KOPT-K1 (cell line): ENCODE results near the gene BCR.

ENCODE experiments used
- H3K27ac ChIP-seq: fragments of 200-600 bp; sonication (generic); 2 replicates; pipeline ENCODE4 v1.5.1; 2016; ENCODE audit warnings: antibody characterized with exemption, mild to moderate bottlenecking, low read depth, low read length; ENCODE audit not compliant: poor library complexity, severe bottlenecking
- H3K36me3 ChIP-seq: fragments of 200-600 bp; sonication (generic); 2 replicates; pipeline ENCODE4 v1.5.1; 2017; ENCODE audit warnings: antibody characterized with exemption, mild to moderate bottlenecking, low read length, moderate library complexity; ENCODE audit not compliant: insufficient read depth
- H3K9me3 ChIP-seq: fragments of 200-600 bp; sonication (generic); 2 replicates; pipeline ENCODE4 v1.5.1; 2017; ENCODE audit warnings: antibody characterized with exemption, low read length, mild to moderate bottlenecking; ENCODE audit not compliant: insufficient read depth, poor library complexity, severe bottlenecking

Gene BCR

DNA sequence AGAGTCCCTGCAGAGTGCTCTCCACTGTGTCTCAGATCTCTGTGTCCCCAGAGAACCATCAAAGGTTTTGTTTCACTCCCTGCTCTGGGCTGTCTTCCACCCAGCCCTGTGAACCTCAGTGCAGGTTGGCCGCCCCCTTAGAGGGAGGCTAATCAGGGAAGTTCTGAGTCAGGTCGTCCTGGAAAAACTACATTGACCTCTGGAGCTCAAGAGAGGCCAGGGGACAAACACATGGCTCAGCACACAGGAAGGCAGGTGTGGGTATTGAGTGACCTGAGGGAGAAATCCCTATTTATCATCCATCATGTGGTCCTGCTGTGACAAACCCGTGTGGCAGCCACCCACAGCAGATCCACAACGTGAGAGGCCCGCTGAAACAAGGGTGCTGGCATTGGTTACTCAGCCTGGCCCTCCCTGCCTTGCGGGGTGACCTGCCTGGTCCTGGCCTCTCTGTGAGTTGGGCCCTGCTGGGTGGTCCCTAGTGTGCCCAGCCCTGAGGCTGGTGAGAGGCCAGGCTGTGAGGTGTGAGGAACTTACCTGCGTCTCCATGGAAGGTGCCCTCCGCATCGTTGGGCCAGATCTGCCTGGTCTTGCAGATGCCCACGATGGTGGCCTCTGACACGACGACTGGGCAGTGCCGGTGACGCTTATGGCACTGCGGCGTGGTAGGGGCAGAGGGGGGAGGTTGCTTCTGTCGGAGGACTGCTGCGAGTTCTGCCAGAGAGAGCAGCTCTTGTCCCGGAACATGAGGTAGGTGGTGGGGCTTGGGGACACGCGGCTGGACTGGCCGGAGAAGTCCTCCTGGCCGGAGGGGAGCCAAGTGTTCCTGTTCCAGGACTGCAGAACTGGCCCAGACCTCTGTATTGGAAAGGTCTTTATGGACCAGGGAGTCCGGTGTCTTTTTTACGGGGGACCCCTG, 669 bp upstream of the BCR start:
- Histone ChIP-seq H3K36me3 (peaks cover 4% of the 10 kb centered on the region), H3K9me3 (peaks cover 21% of the 10 kb centered on the region), H3K27ac (peak overlapping the region; percentile 5)

DNA sequence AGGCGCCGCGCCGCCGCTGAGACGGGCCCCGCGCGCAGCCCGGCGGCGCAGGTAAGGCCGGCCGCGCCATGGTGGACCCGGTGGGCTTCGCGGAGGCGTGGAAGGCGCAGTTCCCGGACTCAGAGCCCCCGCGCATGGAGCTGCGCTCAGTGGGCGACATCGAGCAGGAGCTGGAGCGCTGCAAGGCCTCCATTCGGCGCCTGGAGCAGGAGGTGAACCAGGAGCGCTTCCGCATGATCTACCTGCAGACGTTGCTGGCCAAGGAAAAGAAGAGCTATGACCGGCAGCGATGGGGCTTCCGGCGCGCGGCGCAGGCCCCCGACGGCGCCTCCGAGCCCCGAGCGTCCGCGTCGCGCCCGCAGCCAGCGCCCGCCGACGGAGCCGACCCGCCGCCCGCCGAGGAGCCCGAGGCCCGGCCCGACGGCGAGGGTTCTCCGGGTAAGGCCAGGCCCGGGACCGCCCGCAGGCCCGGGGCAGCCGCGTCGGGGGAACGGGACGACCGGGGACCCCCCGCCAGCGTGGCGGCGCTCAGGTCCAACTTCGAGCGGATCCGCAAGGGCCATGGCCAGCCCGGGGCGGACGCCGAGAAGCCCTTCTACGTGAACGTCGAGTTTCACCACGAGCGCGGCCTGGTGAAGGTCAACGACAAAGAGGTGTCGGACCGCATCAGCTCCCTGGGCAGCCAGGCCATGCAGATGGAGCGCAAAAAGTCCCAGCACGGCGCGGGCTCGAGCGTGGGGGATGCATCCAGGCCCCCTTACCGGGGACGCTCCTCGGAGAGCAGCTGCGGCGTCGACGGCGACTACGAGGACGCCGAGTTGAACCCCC, 798 bp downstream of the BCR start:
- H3K9me3 ChIP-seq = peaks cover 11% of the 10 kb centered on the region
- H3K36me3 ChIP-seq = peaks cover 8% of the 10 kb centered on the region
- peak overlapping the region; percentile 62 for H3K27ac ChIP-seq

DNA sequence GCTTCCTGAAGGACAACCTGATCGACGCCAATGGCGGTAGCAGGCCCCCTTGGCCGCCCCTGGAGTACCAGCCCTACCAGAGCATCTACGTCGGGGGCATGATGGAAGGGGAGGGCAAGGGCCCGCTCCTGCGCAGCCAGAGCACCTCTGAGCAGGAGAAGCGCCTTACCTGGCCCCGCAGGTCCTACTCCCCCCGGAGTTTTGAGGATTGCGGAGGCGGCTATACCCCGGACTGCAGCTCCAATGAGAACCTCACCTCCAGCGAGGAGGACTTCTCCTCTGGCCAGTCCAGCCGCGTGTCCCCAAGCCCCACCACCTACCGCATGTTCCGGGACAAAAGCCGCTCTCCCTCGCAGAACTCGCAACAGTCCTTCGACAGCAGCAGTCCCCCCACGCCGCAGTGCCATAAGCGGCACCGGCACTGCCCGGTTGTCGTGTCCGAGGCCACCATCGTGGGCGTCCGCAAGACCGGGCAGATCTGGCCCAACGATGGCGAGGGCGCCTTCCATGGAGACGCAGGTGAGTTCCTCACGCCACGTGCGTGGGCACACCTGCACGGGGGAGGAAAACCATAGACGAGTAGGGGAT, 1.5 kb downstream of the BCR start:
- peak overlapping the region; percentile 62 for H3K27ac ChIP-seq
- peaks cover 8% of the 10 kb centered on the region for H3K36me3 ChIP-seq
- peaks cover 4% of the 10 kb centered on the region for H3K9me3 ChIP-seq

DNA sequence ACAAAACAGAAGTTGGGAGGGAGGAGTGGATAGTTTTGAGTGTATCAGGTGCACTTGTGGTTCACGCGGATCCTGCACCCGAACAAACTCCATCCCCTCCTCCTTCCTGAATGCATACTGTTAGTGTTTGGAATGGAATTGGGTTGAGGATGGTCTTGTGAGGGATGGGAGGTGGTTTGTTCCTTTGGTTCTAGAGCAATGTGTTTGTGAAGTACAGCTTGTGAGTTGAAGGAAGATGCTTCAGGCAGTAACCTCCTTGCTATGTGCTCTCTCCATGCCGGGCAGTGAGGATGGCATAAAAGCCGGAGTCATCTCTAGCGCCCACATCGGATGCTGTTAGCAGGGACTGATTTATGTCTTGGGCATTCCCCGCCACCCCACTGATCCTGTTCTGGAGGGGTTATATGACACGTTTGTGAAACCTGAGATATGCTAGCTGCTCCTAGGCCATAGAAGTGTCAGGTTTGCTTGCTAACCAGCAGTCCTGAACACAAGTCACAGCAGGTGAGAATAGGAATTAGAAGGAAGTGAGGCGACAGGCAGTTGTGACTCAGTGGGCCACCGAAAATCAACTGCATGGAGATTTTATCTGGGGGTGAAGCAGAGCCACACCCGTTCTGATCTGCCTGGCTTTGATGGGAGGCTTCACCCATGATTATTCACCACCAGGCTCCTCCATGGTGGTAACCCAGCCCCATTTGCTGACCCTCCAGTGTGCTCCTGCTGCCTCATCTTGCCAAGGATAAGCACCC, 2.2 kb downstream of the BCR start:
- Histone ChIP-seq H3K36me3 (peaks cover 10% of the 10 kb centered on the region), H3K9me3 (no peaks in the 10 kb centered on the region), H3K27ac (peak overlapping the region; percentile 62)

DNA sequence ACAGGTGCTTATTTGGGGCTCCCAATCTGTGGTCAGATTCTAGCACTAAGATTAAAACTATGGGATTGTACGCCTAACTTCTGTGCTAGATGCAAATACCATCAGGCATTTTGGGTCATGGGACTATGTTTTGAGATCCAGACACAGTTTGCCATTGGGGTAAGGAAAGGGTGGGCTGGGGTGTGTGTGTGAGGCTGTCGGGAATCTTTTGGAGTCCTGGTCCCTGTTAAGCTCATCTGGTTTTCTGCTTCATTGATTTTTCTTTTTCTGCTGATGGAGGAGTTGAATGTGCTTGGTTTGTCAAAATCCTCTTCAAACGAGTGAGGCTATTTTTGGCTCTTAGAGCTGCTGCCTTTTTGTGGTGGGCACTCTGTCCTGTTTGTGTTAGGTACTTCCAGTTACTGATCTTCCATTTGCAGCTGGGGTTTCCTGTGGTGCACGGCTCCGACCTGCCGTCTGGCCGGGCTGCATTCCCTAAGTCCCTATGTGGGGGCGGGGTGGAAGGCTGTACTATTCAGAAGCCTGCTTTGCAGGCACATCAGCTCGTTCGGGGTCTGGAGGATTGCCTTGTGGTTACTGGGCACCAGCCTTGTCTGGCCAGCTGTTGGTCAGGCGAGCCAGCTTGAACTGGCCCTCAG, 2.9 kb downstream of the BCR start:
- no peaks in the 10 kb centered on the region for H3K9me3 ChIP-seq
- peak overlapping the region; percentile 62 for H3K27ac ChIP-seq
- H3K36me3 ChIP-seq = peaks cover 17% of the 10 kb centered on the region

DNA sequence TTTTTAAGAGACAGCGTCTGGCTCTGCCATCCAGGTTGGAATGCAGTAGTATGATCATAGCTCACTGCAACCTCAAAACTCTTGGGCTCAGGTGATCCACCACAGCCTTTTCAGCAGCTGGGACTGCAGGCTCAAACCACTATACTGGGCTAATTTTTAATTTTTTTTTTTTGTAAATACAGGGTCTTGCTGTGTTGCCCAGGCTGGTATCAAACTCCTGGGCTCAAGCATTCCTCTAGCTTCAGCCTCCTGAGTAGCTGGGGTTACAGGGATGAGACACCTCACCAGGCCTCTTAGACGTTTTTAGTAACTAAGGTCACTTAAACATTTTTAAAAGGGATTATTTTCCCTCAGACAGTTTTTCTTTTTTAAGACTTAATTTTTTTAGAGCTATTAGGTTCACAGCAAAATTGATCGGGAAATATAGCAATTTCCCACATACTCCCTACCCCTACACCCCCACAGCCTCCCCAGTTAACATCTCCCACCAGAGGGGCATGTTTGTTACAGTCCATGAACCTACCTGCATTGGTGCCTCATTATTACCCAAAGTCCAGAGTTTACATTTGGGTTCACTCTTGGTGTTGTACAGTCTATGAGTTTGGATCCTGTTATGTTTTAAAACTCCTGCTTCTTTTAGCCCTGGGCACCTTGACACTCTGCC, 3.9 kb downstream of the BCR start:
- Histone ChIP-seq H3K36me3 (peaks cover 21% of the 10 kb centered on the region), H3K27ac (no peak overlapping the region), H3K9me3 (no peaks in the 10 kb centered on the region)

DNA sequence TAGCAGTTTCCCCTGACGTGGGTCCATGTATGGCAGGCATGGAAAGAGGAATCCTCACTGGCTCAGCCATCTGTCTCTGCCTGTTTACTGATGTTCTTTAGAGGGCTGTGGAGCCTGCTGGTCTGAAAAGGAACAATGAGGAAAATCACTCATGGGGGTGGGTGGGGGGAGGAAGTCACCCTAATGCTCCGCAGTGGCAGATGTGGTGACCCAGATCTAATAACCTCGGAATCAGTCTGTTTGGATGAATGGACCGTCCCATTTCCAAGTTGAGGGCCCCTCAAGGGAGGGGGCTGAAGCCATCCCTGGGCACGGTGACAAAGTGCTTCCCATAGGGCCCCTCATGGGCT, 4.4 kb downstream of the BCR start:
- H3K27ac ChIP-seq = no peak overlapping the region
- peaks cover 24% of the 10 kb centered on the region for H3K36me3 ChIP-seq
- H3K9me3 ChIP-seq = no peaks in the 10 kb centered on the region

DNA sequence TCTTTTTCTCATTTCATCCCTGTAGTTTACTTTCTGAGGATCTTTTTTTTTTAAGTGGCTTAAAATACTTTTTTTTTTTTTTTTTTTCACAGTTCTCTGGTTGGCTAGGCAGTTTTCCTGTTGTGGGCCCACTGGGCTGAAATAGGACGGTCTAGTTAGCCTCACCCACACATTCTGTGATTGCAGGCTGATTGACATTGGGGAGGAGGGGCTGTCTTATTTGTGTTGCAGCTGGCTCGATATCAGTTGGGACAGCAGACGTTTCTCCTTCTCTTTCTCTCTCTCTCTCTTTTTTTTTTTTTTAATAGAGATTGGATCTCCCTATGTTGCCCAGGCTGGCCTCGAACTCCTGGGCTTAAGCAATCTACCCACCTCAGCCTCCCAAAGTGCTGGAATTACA, 6.9 kb downstream of the BCR start:
- Histone ChIP-seq H3K36me3 (peaks cover 46% of the 10 kb centered on the region), H3K27ac (no peak overlapping the region)

DNA sequence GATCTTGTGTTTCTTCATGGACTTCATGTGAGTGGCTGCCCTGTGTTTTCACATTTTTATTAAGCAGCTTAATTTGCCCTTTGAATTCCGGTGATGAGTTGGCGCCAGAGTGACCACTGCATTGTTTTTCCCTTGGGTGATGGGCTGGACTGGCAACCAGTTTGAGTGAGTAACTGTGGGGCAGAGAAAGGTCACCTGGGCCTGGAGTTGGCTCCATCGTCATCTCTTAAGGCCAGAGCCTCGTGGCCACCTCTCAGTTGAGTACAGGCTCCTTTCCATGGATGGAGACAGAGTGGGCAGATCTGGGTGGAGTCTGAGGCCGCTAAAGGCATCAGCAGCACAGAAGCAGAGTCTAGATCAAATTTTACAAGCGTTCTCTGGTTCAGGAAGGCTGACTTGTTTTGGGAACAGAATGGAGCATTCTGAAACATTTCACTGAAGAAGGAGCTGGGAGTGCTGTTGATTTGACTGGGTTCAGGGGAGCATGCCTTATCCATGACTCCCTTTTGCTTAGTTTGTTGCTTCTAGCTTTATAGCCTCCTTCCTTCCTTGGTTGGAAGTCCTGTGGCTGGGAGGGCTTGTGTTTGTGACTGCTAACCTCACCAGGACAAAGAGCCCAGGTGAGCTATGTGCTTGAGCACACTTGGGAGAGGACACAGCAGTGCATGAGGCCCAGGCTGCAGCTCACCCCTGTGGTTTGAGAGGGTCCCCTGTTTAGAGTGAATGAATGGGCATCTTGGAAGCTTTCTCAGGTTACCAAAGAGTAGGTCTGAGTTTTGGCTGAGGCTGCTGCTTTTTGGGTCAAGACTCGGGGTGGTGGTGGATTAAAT, 7.8 kb downstream of the BCR start:
- Histone ChIP-seq H3K36me3 (peaks cover 54% of the 10 kb centered on the region), H3K27ac (no peak overlapping the region), H3K9me3 (no peaks in the 10 kb centered on the region)

More for the DNA sequence above, 6.9 kb downstream of the BCR start:
- H3K9me3 ChIP-seq = no peaks in the 10 kb centered on the region

DNA sequence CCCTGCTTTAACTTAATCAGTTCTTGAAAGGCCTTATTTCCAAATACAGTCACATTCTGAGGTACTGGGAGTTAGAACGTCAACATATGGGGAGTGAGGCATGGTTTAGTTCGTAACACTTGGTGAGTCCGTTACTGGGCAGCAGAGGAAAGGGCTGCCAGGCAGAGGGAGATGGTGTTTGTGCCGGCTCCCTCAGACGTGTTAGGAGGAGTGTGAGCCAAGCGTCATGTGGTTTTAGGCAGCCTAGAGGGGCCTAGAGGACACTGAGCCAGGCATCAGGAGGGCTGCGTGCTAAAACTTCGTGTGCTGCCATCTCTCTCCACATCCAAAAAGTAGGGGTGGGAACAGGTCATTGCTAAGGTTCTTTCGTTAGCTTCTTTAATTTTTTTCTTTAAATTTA, 10.2 kb downstream of the BCR start:
- no peaks in the 10 kb centered on the region for H3K9me3 ChIP-seq
- H3K36me3 ChIP-seq = peaks cover 55% of the 10 kb centered on the region
- H3K27ac ChIP-seq = no peak overlapping the region

DNA sequence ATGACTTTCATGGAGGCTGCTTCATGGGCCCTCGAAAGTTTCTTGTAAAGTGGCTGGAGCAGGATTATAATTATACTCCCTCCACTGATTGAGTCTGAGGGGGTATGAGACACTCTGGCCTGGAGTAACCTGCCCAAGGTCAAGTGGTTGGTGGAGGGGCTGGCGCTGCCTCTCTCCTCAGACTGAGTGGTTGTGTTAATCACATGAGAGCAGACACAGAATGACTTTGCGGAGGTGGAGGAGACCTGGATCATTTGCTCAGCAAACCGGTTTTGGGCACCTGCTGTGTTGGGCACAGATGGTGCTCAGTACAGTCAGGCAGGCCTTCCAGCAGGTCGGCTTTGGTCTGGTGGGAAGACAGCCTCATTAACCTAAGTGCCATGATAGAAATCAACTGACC, 11.8 kb downstream of the BCR start:
- no peak overlapping the region for H3K27ac ChIP-seq
- H3K9me3 ChIP-seq = no peaks in the 10 kb centered on the region
- peaks cover 65% of the 10 kb centered on the region for H3K36me3 ChIP-seq

DNA sequence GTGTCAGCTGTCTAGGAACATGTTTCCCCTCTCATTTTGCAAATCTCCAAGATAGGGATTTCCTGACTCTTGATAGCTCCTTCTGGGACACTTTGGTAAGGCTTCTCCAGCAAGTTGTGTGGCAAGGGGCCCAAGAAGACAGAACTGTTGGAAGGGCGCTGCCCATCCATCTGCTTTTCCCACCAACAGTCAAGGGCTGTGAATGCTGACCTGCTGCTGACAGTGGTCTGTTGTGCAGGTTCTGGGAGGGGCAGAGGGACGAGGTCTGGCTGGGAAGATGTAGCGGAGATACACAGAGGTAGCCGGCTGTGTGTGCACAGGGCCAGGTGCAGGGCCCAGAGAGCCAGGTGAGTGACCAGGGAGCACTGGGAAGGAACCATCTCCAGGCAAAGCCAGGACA, 12.2 kb downstream of the BCR start:
- Histone ChIP-seq H3K27ac (no peak overlapping the region), H3K36me3 (peaks cover 66% of the 10 kb centered on the region), H3K9me3 (no peaks in the 10 kb centered on the region)

DNA sequence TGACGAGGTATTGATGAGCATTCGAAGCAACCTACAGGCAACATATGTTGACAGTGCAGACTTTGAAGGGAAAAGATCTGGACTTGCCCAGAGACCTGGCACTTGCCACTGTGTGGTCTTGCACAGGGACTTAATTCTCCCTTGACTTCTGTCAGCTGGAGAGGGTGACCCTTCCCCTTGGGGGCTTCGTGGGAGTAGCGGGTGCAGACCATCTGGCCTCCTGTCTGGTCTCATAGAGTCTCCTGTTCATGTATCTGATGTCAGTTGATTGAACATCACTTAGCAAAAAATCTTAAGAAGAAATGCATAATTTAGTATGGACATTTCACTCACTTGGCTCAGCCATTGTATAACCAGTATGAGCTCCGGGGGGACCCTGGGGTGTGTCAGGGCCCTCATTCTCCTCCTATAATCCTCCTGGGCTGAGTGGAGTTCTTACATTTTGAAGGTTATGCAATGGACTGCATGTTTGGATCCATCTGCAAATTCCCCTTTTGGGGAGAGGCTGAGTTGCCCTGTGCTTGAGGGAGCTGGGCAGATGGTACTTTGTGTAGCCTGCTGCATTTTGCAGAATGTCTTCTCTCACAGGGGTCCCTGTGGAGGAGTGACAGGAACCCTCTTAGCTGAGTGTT, 13.0 kb downstream of the BCR start:
- Histone ChIP-seq H3K27ac (no peak overlapping the region), H3K9me3 (no peaks in the 10 kb centered on the region), H3K36me3 (peaks cover 60% of the 10 kb centered on the region)
